A673 (cell line): Measurements from ENCODE around the gene ENTPD5. TPM values are rescaled to one million over a fixed set of nuclear protein-coding genes. Genes with fewer than 3 reads are reported as not detected.
"Not testable (repeated sequence)": the region's sequence is repeated elsewhere in the genome, so short reads cannot be mapped to it uniquely, and the experiment has no call there.

Experiments used
- BruUV-seq: library from RNA; stranded (reverse); fragments of 400-500 nt; replicated peaks from 2 replicates; lab custom pipeline; 2021; lab: Mats Ljungman, UMichigan
- CTCF ChIA-PET: fragments of 300-600 bp; sonication (Branson Sonifier 250); formaldehyde crosslinking; loops from one replicate; lab custom pipeline; 2022; ENCODE audit warnings: antibody characterized with exemption; lab: Charles Lee
- POLR2A ChIA-PET: fragments of 300-600 bp; sonication (Branson Sonifier 250); formaldehyde crosslinking; loops from one replicate; lab custom pipeline; 2022; ENCODE audit warnings: antibody characterized with exemption; ENCODE audit not compliant: low non-redundant PET; lab: Charles Lee
- DNase-seq: peaks from one replicate; pipeline ENCODE4 v3.0.0-alpha.2; 2015; ENCODE audit warnings: low spot score
- H3K27ac ChIP-seq: fragments of 200-600 bp; sonication (generic); 2 replicates; pipeline ENCODE4 v1.5.1; 2016; ENCODE audit warnings: mixed run types, low read depth, mild to moderate bottlenecking, mixed read lengths, antibody characterized with exemption, low read length; ENCODE audit not compliant: poor library complexity, severe bottlenecking
- H3K27me3 ChIP-seq: fragments of 200-600 bp; sonication (generic); replicated peaks from 2 replicates; pipeline ENCODE4 v1.6.1; 2017; ENCODE audit warnings: mixed run types, low read depth, mild to moderate bottlenecking, mixed read lengths, antibody characterized with exemption, low read length; ENCODE audit not compliant: insufficient read depth, poor library complexity
- H3K36me3 ChIP-seq: fragments of 200-600 bp; sonication (generic); 2 replicates; pipeline ENCODE4 v1.6.1; 2016; ENCODE audit warnings: mixed run types, mild to moderate bottlenecking, mixed read lengths, antibody characterized with exemption, low read length; ENCODE audit not compliant: insufficient read depth, poor library complexity, severe bottlenecking
- H3K4me1 ChIP-seq: fragments of 200-600 bp; sonication (generic); 2 replicates; pipeline ENCODE4 v1.6.1; 2017; ENCODE audit warnings: mixed run types, mild to moderate bottlenecking, mixed read lengths, antibody characterized with exemption, low read length; ENCODE audit not compliant: insufficient read depth, poor library complexity, severe bottlenecking
- H3K4me3 ChIP-seq: fragments of 200-600 bp; sonication (generic); 2 replicates; pipeline ENCODE4 v1.5.1; 2016; ENCODE audit warnings: low read depth, mixed run types, mild to moderate bottlenecking, mixed read lengths, low read length; ENCODE audit not compliant: poor library complexity, severe bottlenecking
- H3K9me3 ChIP-seq: fragments of 200-600 bp; sonication (generic); 2 replicates; pipeline ENCODE4 v1.6.1; 2016; ENCODE audit warnings: mixed run types, low read depth, mild to moderate bottlenecking, mixed read lengths, antibody characterized with exemption, low read length; ENCODE audit not compliant: poor library complexity, severe bottlenecking
- CTCF ChIP-seq: fragments of 300-800, 200-600 bp; sonication (generic); conservative IDR thresholded peaks from 2 replicates; pipeline ENCODE4 v1.5.1; 2017; ENCODE audit warnings: low read depth, mild to moderate bottlenecking, antibody characterized with exemption, low read length, moderate library complexity, mixed read lengths
- EZH2 ChIP-seq: fragments of 200-600 bp; sonication (generic); IDR thresholded peaks from 2 replicates; pipeline ENCODE4 v1.6.1; 2017; ENCODE audit warnings: borderline replicate concordance, low read depth, mild to moderate bottlenecking, mixed read lengths, antibody characterized with exemption, low read length; ENCODE audit not compliant: poor library complexity, severe bottlenecking
- intact Hi-C: fragments of 100-400 bp; cut with micrococcal nuclease; formaldehyde crosslinking; loops from one replicate; pipeline ENCODE4 v1.10.0; 2022; ENCODE audit not compliant: unreplicated experiment
- total RNA-seq: library from RNA; stranded (reverse); gene quantifications from 2 replicates; pipeline ENCODE4 v1.2.3, GENCODE V29; 2021

ENTPD5 gene
- total RNA-seq, 1 experiment from 2014 or later = 14.6 TPM

DNA sequence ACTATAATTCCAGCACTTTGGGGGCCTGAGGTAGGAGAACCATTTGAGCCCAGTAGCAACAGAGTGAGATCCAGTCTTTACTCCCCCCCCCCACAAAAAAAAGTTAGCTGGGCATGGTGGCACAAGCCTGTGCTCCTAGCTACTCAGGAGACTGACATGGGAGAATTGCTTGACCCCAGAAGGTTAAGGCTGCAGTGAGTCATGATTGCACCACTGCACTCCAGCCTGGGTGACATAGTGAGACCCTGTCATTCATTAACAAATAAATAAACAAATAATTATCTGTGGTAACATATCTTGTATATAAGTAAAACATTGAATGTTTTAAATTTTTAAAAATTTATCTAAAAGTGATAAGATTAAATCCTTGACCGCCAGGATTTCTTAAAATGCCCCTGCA is 4.8 kb downstream of the ENTPD5 start:
- no peak for DNase-seq
- intact Hi-C loops = no loop called here
- CTCF ChIA-PET = no interaction called here
- no peaks in the 10 kb centered on the region for H3K36me3 ChIP-seq
- H3K9me3 ChIP-seq = no peaks in the 10 kb centered on the region
- no peaks in the 10 kb centered on the region for H3K4me1 ChIP-seq
- TF ChIP-seq CTCF (no peak), EZH2 (no peak)
- no peaks in the 10 kb centered on the region for H3K27me3 ChIP-seq
- POLR2A ChIA-PET = no interaction called here
- no peak overlapping the region for H3K4me3 ChIP-seq
- H3K27ac ChIP-seq = no peak overlapping the region
- BruUV-seq = no TSS peak

DNA sequence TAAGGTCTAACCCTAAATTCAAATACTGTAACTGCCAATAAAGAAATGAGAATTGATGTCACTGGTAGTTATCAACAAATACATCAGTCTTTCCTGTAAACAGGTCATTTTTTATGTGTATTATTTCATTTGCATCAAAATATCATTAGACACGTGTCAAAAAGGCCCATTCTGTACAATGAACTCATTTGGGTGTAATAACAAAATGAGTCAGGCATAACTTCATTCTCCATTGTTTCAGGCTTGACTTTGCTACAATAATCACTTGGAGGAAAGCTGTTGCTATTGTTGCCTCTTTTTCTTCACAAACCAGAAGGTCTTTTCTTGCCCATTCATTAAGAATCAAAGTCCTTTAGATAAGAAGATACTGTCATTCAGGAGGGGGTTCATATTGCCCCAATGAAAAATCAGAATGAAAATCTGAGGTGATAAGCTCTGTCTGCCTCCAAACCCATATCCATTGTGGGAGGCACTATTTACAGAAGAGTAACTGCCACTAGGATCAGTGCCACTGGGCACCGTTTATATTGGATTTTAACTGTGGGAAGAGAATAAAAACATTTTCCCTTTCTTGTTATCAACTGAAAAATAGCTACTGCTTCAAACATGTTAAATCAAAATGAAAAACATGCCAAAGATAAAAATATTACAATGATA is 10.1 kb downstream of the ENTPD5 start:
- no TSS peak for BruUV-seq
- Histone ChIP-seq H3K36me3 (no peaks in the 10 kb centered on the region), H3K4me3 (no peak overlapping the region), H3K4me1 (no peaks in the 10 kb centered on the region), H3K27ac (no peak overlapping the region), H3K27me3 (no peaks in the 10 kb centered on the region), H3K9me3 (no peaks in the 10 kb centered on the region)
- intact Hi-C loops = no loop called here
- ChIA-PET CTCF (no interaction called here), POLR2A (no interaction called here)
- TF ChIP-seq CTCF (no peak), EZH2 (no peak)
- DNase-seq = no peak

DNA sequence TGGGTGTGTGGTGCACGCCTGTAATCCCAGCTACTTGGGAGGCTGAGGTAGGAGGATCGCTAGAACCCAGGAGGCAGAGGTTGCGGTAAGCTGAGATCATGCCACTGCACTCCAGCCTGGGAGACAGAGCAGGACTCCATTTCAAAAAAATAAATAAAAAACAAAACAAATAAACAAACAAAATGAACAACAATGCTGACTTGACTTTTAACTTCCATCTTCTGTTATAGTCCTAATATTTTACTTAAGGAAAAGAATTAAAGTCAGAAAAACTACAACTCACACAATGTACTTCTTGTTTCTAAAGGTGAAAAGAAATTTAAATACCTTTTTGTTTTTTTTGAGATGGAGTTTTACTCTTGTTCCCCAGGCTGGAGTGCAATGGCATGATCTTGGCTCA is 13.4 kb downstream of the ENTPD5 start:
- H3K9me3 ChIP-seq, BruUV-seq, H3K4me3 ChIP-seq, H3K27ac ChIP-seq, CTCF ChIA-PET, DNase-seq, H3K4me1 ChIP-seq, H3K27me3 ChIP-seq, H3K36me3 ChIP-seq, intact Hi-C loops, POLR2A ChIA-PET: not testable (repeated sequence)

DNA sequence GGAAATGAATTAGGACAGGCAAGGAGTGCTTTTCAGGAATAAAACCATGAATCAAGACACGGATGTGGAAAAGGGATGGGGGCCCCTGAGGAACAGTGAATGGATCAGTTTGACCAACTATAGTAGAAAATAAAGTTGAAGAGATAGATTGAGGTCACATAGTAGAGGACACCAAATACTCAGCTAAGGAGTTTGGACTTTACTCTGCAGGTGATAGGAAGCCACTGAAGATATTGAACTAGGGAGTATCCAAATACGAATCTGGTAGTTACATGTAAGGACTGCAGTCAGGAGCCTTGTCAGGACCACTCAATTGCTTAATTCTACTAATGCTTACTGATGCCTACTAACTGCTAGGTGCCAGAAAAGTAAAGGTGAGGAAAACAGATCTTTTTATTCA is 20.4 kb downstream of the ENTPD5 start:
- CTCF ChIA-PET = no interaction called here
- Histone ChIP-seq H3K27me3 (no peaks in the 10 kb centered on the region), H3K27ac (no peak overlapping the region), H3K4me1 (no peaks in the 10 kb centered on the region), H3K9me3 (no peaks in the 10 kb centered on the region), H3K36me3 (no peaks in the 10 kb centered on the region), H3K4me3 (no peak overlapping the region)
- intact Hi-C loops = no loop called here
- no peak for DNase-seq
- POLR2A ChIA-PET = no interaction called here
- TF ChIP-seq EZH2 (no peak), CTCF (no peak)
- no TSS peak for BruUV-seq
